PFSK-1 (cell line): Measurements from ENCODE around the gene TNIP1.

Experiments used
- FOXP2 ChIP-seq: optimal IDR thresholded peaks from 2 replicates; pipeline ENCODE3; 2011; ENCODE audit warnings: borderline replicate concordance, control low read depth, inconsistent platforms; ENCODE audit not compliant: insufficient read depth; ENCODE audit errors: extremely low read length, extremely low read depth
- POLR2AphosphoS5 ChIP-seq: IDR thresholded peaks from 2 replicates; pipeline ENCODE4 v1.6.1; 2012; ENCODE audit warnings: low read depth, mild to moderate bottlenecking, control low read depth, low read length, moderate library complexity
- REST ChIP-seq, 2 experiments: IDR thresholded peaks; 2 replicates each; pipeline versions ENCODE4 v1.6.1 to v1.8.0; 2011 to 2012; ENCODE audit warnings: low read depth in 2 of 2, low read length in 2 of 2, control low read depth in 1 of 2, inconsistent platforms in 1 of 2, mild to moderate bottlenecking in 1 of 2, moderate library complexity in 1 of 2; ENCODE audit not compliant: insufficient read depth in 1 of 2
- SIN3A ChIP-seq: IDR thresholded peaks from 2 replicates; pipeline ENCODE4 v1.6.1; 2012; ENCODE audit warnings: mild to moderate bottlenecking, low read length, moderate library complexity, borderline replicate concordance; ENCODE audit not compliant: insufficient read depth
- TAF1 ChIP-seq: IDR thresholded peaks from 2 replicates; pipeline ENCODE4 v1.6.1; 2012; ENCODE audit warnings: low read length, control low read depth, borderline replicate concordance; ENCODE audit not compliant: insufficient read depth

TNIP1 gene

GRCh38 chr5:151063142-151063989 is 17.5 kb downstream of the TNIP1 start:
- no peak for TF ChIP-seq SIN3A

- TF ChIP-seq TAF1 (no peak), SIN3A (no peak), FOXP2 (no peak), REST (IDR thresholded peaks at IDR 0.05; ENCODE audit: insufficient read depth in 1 of 2, low read depth in 2 of 2, low read length in 2 of 2) (no peak), POLR2AphosphoS5 (no peak)
Measured at GRCh38 chr5:151062405-151063141, 18.3 kb downstream of the TNIP1 start.

GRCh38 chr5:151060742-151061141 is 20.1 kb downstream of the TNIP1 start:
- TF ChIP-seq FOXP2, result no peak
- no peak for TF ChIP-seq SIN3A

GRCh38 chr5:151058891-151059489 is 21.8 kb downstream of the TNIP1 start:
- TF ChIP-seq POLR2AphosphoS5, result no peak
- TF ChIP-seq SIN3A, result no peak
- TF ChIP-seq FOXP2, result no peak
- TF ChIP-seq TAF1, result no peak
- TF ChIP-seq REST (IDR thresholded peaks at IDR 0.05; ENCODE audit: insufficient read depth in 1 of 2, low read depth in 2 of 2, low read length in 2 of 2), result no peak

GRCh38 chr5:151058301-151058700 is 22.5 kb downstream of the TNIP1 start:
- TF ChIP-seq FOXP2 (no peak), SIN3A (no peak), REST (IDR thresholded peaks at IDR 0.05; ENCODE audit: insufficient read depth in 1 of 2, low read depth in 2 of 2, low read length in 2 of 2) (no peak), POLR2AphosphoS5 (no peak), TAF1 (no peak)
